Measurements from ENCODE around the gene KIR2DL3. TPM values are rescaled to one million over a fixed set of nuclear protein-coding genes. Genes with fewer than 3 reads are reported as not detected.
"Not testable (repeated sequence)": the region's sequence is repeated elsewhere in the genome, so short reads cannot be mapped to it uniquely, and the experiment has no call there.

KIR2DL3 gene
- total RNA-seq, 1 experiment from 2014 or later, result not detected

- Histone ChIP-seq H3K27ac (no peak overlapping the region), H3K4me1 (no peaks in the 10 kb centered on the region), H3K36me3 (no peaks in the 10 kb centered on the region), H3K9me3 (replicated peaks) (no peaks in the 10 kb centered on the region), H3K27me3 (no peaks in the 10 kb centered on the region), H3K4me3 (no peak overlapping the region)
- DNase-seq, result no peak
Observed at GRCh38 chr19:54727562-54727961, 10.8 kb upstream of the KIR2DL3 start.

DNA sequence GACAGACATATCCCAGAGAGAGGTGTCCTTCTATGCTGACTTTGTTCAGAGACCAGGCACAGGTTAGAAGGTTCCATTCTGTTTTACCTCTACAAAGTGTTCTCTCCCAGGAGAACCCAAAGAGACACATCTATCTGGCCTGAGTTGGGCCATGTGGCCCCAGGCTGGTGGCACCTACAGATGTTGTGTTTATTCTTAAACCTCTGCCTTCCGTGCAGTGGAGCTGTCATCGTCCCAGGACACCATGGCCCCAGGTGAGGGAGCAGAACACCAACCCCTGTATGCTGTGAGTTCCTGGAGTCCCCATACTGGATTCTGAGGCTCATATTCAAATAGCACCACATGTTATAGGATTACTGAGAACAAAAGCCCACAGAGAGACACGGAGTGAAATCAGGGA lies 10.1 kb upstream of the KIR2DL3 start:
- Histone ChIP-seq H3K27ac (no peak overlapping the region), H3K27me3 (no peaks in the 10 kb centered on the region), H3K4me1 (no peaks in the 10 kb centered on the region), H3K9me3 (replicated peaks) (no peaks in the 10 kb centered on the region), H3K4me3 (no peak overlapping the region), H3K36me3 (no peaks in the 10 kb centered on the region)
- no peak for DNase-seq

DNA sequence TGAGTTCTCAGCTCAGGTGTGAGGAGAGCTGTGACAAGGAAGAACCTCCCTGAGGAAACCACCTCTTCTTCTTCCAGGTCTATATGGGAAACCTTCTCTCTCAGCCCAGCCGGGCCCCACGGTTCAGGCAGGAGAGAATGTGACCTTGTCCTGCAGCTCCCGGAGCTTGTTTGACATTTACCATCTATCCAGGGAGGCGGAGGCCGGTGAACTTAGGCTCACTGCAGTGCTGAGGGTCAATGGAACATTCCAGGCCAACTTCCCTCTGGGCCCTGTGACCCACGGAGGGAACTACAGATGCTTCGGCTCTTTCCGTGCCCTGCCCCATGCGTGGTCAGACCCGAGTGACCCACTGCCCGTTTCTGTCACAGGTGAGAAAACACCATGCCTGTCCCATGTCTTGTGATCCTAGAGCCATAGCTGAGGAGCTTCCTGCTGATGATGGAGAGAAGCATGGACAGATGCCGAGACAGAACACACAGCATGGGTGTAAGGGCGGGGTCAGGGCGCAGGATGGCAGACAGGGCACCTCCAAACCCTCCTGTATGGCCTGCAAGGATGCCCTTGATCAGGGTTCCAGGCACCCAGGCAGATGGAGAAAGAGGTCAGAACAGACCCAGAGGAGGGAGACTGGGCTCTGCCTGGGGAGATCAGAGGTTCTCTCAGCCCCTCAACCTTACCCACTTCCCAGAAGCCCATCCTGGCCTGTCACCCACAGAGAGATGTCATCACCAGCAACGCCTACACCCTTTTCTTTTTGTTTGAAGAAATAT lies 8.7 kb upstream of the KIR2DL3 start:
- Histone ChIP-seq H3K27me3 (no peaks in the 10 kb centered on the region), H3K9me3 (replicated peaks) (no peaks in the 10 kb centered on the region), H3K36me3 (no peaks in the 10 kb centered on the region), H3K27ac (no peak overlapping the region), H3K4me1 (no peaks in the 10 kb centered on the region), H3K4me3 (no peak overlapping the region)
- no peak for DNase-seq

GRCh38 chr19:54731191-54731590 lies 7.1 kb upstream of the KIR2DL3 start:
- H3K27me3 ChIP-seq, result no peaks in the 10 kb centered on the region
- H3K9me3 ChIP-seq (replicated peaks), result no peaks in the 10 kb centered on the region
- H3K36me3 ChIP-seq, result no peaks in the 10 kb centered on the region
- no peak overlapping the region for H3K4me3 ChIP-seq
- H3K27ac ChIP-seq, result no peak overlapping the region
- H3K4me1 ChIP-seq, result no peaks in the 10 kb centered on the region
- DNase-seq, result no peak

DNA sequence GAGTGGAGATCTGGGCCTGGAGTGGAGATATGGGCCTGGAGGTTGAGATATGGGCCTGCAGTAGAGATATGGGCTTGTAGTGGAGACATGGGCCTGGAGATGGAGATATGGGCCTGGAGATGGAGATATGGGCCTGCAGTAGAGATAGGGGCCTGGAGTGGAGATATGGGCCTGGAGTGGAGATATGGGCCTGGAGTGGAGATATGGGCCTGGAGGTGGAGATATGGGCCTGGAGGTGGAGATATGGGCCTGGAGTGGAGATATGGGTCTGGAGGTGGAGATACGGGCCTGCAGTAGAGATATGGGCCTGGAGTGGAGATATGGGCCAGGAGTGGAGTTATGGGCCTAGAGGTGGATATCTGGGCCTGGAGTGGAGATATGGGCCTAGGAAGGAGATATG lies 402 bp downstream of the KIR2DL3 start:
- Histone ChIP-seq H3K36me3 (no peaks in the 10 kb centered on the region), H3K27ac (no peak overlapping the region), H3K4me3 (no peak overlapping the region), H3K27me3 (no peaks in the 10 kb centered on the region), H3K4me1 (no peaks in the 10 kb centered on the region), H3K9me3 (replicated peaks) (no peaks in the 10 kb centered on the region)
- no peak for DNase-seq

GRCh38 chr19:54739587-54740497 lies 1.5 kb downstream of the KIR2DL3 start:
- Histone ChIP-seq H3K9me3 (replicated peaks) (no peaks in the 10 kb centered on the region), H3K27ac (no peak overlapping the region), H3K27me3 (no peaks in the 10 kb centered on the region), H3K36me3 (no peaks in the 10 kb centered on the region), H3K4me1 (no peaks in the 10 kb centered on the region), H3K4me3 (no peak overlapping the region)
- DNase-seq, result no peak

GRCh38 chr19:54741950-54742349 lies 3.6 kb downstream of the KIR2DL3 start:
- not testable (repeated sequence) for DNase-seq; H3K4me3 ChIP-seq; H3K27ac ChIP-seq; H3K4me1 ChIP-seq; H3K27me3 ChIP-seq; H3K36me3 ChIP-seq; H3K9me3 ChIP-seq (replicated peaks)

GRCh38 chr19:54744080-54744479 lies 5.8 kb downstream of the KIR2DL3 start:
- not testable (repeated sequence) for H3K4me3 ChIP-seq; H3K4me1 ChIP-seq; DNase-seq; H3K9me3 ChIP-seq (replicated peaks); H3K27me3 ChIP-seq; H3K36me3 ChIP-seq; H3K27ac ChIP-seq

- H3K36me3 ChIP-seq, H3K27ac ChIP-seq, DNase-seq: not testable (repeated sequence)
Observed at GRCh38 chr19:54747614-54748322, 9.5 kb downstream of the KIR2DL3 start.

DNA sequence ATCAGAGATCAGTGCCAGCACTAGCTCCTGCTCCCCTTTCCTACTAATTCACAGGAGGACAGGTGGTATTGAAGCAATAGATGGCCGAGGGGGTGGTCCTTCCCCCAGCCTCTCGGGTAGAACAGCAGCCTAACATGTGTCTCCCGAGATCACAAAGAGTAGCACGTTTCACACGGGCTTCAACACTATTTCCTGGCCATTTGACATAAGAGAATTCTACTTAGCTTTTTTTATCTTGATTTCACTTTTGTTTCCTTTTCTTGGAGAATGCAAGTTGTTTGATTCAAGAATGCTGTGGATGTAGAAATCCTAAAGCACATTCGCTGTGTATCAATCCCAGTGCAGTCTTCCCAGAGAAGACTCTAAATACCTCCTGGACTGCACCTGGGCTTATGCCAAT lies 12.0 kb downstream of the KIR2DL3 start:
- DNase-seq; H3K27ac ChIP-seq; H3K4me3 ChIP-seq; H3K9me3 ChIP-seq (replicated peaks); H3K36me3 ChIP-seq; H3K27me3 ChIP-seq; H3K4me1 ChIP-seq: not testable (repeated sequence)

More at GRCh38 chr19:54747614-54748322, 9.5 kb downstream of the KIR2DL3 start:
- H3K27me3 ChIP-seq; H3K4me1 ChIP-seq; H3K4me3 ChIP-seq; H3K9me3 ChIP-seq (replicated peaks): not testable (repeated sequence)

GRCh38 chr19:54756204-54757110 lies 18.1 kb downstream of the KIR2DL3 start:
- H3K9me3 ChIP-seq (replicated peaks); H3K36me3 ChIP-seq; DNase-seq; H3K4me1 ChIP-seq; H3K27me3 ChIP-seq; H3K4me3 ChIP-seq; H3K27ac ChIP-seq: not testable (repeated sequence)

GRCh38 chr19:54758577-54758976 lies 20.3 kb downstream of the KIR2DL3 start:
- DNase-seq; H3K9me3 ChIP-seq (replicated peaks); H3K4me3 ChIP-seq: not testable (repeated sequence)

GRCh38 chr19:54764219-54764618 lies 25.9 kb downstream of the KIR2DL3 start:
- DNase-seq; H3K4me1 ChIP-seq; H3K27me3 ChIP-seq; H3K4me3 ChIP-seq; H3K27ac ChIP-seq; H3K36me3 ChIP-seq; H3K9me3 ChIP-seq (replicated peaks): not testable (repeated sequence)

More at GRCh38 chr19:54758577-54758976, 20.3 kb downstream of the KIR2DL3 start:
- not testable (repeated sequence) for H3K4me1 ChIP-seq, H3K27ac ChIP-seq, H3K27me3 ChIP-seq, H3K36me3 ChIP-seq

DNA sequence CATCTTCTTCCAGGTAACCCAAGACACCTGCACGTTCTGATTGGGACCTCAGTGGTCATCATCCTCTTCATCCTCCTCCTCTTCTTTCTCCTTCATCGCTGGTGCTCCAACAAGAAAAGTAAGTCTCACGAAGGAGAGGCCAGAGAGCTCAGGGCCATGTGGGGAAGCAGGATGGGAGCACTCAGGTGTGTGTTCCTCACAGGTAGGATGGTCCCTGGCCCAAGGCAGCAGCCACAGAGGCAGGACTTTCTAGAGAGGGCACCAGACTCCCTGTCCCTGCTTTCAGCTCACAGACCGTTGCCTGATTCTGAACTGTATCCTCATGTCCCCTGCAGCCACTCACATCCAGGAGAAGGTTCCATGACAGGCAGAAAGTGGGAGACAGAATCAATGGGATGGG lies 28.2 kb downstream of the KIR2DL3 start:
- H3K4me3 ChIP-seq; H3K9me3 ChIP-seq (replicated peaks); H3K36me3 ChIP-seq; DNase-seq; H3K4me1 ChIP-seq; H3K27ac ChIP-seq; H3K27me3 ChIP-seq: not testable (repeated sequence)
